ENCODE data around the gene KRT27. TPM values are rescaled to one million over a fixed set of nuclear protein-coding genes. Genes with fewer than 3 reads are reported as not detected.

The KRT27 gene
- total RNA-seq, 1 donor from 2014 or later, result not detected

DNA sequence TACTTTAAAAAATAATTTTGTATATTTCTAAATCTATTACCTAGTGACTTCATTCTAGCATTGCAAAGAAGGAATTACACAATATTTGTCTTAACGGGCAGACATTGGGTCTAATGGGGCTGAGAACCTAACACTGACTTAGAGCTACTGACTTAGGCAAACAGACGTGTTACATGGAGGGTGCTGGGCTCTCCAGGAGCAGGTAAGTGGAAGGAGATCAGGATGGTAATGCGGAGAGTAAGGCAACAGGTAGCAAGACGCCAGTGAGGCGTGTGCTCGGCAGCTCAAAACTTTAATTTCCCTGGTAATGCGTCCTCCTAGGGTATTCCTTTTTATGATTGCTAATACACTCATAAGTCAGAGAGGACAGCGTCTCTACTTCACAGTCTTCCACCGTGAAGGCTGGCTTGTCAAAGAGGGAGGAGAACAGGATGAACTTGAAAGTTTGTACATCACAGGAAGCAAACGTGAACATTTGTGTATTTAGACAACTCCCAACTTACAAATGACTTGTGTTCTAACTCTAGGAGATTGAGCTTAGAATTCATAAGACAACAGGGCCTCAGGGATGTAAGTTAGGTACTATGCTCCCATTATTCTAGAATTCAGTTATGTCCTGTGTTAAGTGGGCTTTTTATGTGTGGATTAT, 12.8 kb upstream of the KRT27 start:
- no peak overlapping the region for H3K4me3 Mint-ChIP-seq
- no peak overlapping the region for H3K27ac Mint-ChIP-seq (ENCODE audit: unreplicated experiment)
- no peaks in the 10 kb centered on the region for H3K9me3 Mint-ChIP-seq
- TF ChIP-seq, protein P1, sequence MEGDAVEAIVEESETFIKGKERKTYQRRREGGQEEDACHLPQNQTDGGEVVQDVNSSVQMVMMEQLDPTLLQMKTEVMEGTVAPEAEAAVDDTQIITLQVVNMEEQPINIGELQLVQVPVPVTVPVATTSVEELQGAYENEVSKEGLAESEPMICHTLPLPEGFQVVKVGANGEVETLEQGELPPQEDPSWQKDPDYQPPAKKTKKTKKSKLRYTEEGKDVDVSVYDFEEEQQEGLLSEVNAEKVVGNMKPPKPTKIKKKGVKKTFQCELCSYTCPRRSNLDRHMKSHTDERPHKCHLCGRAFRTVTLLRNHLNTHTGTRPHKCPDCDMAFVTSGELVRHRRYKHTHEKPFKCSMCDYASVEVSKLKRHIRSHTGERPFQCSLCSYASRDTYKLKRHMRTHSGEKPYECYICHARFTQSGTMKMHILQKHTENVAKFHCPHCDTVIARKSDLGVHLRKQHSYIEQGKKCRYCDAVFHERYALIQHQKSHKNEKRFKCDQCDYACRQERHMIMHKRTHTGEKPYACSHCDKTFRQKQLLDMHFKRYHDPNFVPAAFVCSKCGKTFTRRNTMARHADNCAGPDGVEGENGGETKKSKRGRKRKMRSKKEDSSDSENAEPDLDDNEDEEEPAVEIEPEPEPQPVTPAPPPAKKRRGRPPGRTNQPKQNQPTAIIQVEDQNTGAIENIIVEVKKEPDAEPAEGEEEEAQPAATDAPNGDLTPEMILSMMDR (conservative IDR thresholded peaks at IDR 0.05), result no peak
- DNase-seq (ENCODE audit: low read depth, low spot score), result no peak
- peaks cover 50% of the 10 kb centered on the region for H3K27me3 Mint-ChIP-seq (ENCODE audit: low read depth)
- H3K4me1 Mint-ChIP-seq, result no peaks in the 10 kb centered on the region
- H3K36me3 Mint-ChIP-seq (ENCODE audit: low read depth), result no peaks in the 10 kb centered on the region

DNA sequence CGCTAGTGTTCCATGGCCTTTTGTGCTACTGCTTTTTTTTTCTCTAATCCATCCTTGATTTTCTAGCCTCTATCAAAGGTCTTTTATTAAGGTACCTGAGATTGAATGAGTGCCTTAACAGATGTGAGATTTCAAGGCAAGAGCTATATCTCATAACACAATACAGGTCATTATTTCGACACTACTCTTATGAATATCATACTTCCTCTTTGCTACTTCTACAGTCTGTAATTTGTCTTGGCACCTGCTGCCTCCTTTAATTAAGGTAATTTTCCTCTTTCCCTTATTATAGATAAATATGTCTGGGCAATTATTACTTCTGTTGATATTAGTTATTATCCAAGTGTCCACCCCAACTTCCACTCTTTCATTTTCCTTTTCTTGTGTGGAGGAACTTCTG, 12.1 kb upstream of the KRT27 start:
- H3K36me3 Mint-ChIP-seq (ENCODE audit: low read depth), result no peaks in the 10 kb centered on the region
- no peak overlapping the region for H3K27ac Mint-ChIP-seq (ENCODE audit: unreplicated experiment)
- H3K4me3 Mint-ChIP-seq, result no peak overlapping the region
- no peaks in the 10 kb centered on the region for H3K9me3 Mint-ChIP-seq
- H3K27me3 Mint-ChIP-seq (ENCODE audit: low read depth), result peaks cover 50% of the 10 kb centered on the region
- H3K4me1 Mint-ChIP-seq, result no peaks in the 10 kb centered on the region
- TF ChIP-seq, protein P1 (conservative IDR thresholded peaks at IDR 0.05), result no peak
- DNase-seq (ENCODE audit: low read depth, low spot score), result no peak

DNA sequence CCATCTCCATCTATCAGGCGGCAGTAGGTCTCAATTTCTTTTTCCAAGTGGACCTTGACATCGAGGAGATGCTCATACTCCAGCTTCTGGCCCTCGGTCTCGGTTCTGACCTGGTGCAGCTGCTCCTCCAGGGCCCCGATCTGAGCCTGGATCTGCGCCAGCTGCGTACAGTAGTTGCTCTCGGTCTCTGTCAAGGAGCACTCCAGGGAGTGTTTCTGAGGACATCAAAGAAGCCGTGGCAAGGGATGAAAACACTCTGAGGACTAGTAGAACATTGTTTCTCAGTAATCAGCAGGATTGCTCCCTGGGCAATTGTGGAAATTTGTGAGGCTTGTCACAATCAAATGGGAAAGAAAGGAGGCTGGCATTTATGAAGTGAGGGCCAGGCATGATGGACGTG, 11.5 kb upstream of the KRT27 start:
- DNase-seq (ENCODE audit: low read depth, low spot score), result no peak
- TF ChIP-seq, protein P1 (conservative IDR thresholded peaks at IDR 0.05), result no peak
- H3K36me3 Mint-ChIP-seq (ENCODE audit: low read depth), result no peaks in the 10 kb centered on the region
- H3K4me1 Mint-ChIP-seq, result no peaks in the 10 kb centered on the region
- H3K4me3 Mint-ChIP-seq, result no peak overlapping the region
- no peak overlapping the region for H3K27ac Mint-ChIP-seq (ENCODE audit: unreplicated experiment)
- H3K27me3 Mint-ChIP-seq (ENCODE audit: low read depth), result peaks cover 50% of the 10 kb centered on the region
- no peaks in the 10 kb centered on the region for H3K9me3 Mint-ChIP-seq

DNA sequence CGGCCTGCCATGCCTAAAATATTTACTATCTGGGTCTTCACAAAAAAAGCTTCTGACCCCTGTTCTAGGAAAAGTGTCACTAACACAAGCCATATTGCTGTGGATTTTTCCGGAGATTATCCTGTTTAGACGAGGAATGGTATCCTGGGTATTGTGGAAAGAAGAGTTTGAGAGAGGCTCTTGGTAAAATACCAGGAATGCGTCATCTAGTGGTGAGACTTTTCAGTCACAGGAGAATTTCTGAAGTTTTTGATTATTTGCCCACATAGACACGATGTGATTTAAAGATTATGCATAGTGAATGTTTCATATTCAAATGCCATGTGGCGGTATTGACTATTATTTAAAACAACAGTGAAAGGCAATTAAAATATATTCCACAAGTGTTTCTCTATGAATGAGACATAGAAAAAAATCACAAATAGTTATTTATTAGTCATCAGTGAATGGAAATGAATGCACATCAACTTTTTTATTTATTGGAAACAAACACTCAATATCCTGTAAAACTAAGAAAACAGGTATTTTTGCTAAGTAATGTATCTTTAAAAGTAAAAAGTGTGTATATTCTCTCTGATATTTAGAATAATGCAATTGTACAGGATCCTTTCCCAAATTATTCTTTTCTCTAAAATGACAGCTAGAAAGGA, 9.6 kb upstream of the KRT27 start:
- Mint-ChIP-seq H3K27me3 (ENCODE audit: low read depth) (peaks cover 39% of the 10 kb centered on the region), H3K4me3 (no peak overlapping the region), H3K36me3 (ENCODE audit: low read depth) (no peaks in the 10 kb centered on the region), H3K27ac (ENCODE audit: unreplicated experiment) (no peak overlapping the region), H3K4me1 (no peaks in the 10 kb centered on the region), H3K9me3 (no peaks in the 10 kb centered on the region)
- DNase-seq (ENCODE audit: low read depth, low spot score), result no peak
- TF ChIP-seq, protein P1 (conservative IDR thresholded peaks at IDR 0.05), result peak; percentile 68

DNA sequence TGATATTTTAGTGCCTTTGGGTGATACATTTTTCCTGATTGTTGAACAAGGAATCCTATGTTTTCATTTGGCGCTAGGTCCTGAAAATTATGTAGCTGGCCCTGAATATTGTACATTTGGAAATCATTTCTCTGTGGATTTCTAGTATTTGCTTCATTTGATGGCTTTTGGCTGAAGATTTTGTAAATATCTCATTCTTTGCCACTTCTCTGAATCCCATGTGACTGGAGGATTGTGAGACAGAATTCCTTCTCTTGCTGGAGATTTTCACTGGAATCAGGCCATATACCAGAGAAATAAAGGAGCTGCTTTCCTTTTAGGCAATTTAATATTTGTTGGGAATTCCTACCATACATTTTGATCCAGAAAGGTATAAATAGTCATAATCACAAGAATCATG, 8.8 kb upstream of the KRT27 start:
- no peak for DNase-seq (ENCODE audit: low read depth, low spot score)
- no peak overlapping the region for H3K27ac Mint-ChIP-seq (ENCODE audit: unreplicated experiment)
- H3K4me1 Mint-ChIP-seq, result no peaks in the 10 kb centered on the region
- no peaks in the 10 kb centered on the region for H3K36me3 Mint-ChIP-seq (ENCODE audit: low read depth)
- H3K4me3 Mint-ChIP-seq, result no peak overlapping the region
- no peaks in the 10 kb centered on the region for H3K9me3 Mint-ChIP-seq
- peaks cover 34% of the 10 kb centered on the region for H3K27me3 Mint-ChIP-seq (ENCODE audit: low read depth)
- TF ChIP-seq, protein P1 (conservative IDR thresholded peaks at IDR 0.05), result no peak
